Measurements from ENCODE around the gene DHRS7.
A peak's percentile ranks its signal among the peaks of the same experiment; 100 is the strongest.

The DHRS7 gene

GRCh38 chr14:60164712-60165546 lies at the start of gene DHRS7:
Gene DHRS7, minus strand, starts transcription at chr14:60165398. Its CDS starts 89 bp downstream, at chr14:60165309.
- DNase-seq (ENCODE audit: low spot score): peak; percentile 88

- no peak for DNase-seq (ENCODE audit: low spot score)
Observed at GRCh38 chr14:60214415-60215126, 49.4 kb upstream of the DHRS7 start.

GRCh38 chr14:60214003-60214402 lies 48.8 kb upstream of the DHRS7 start:
- DNase-seq (ENCODE audit: low spot score): no peak

GRCh38 chr14:60212503-60213371 lies 47.5 kb upstream of the DHRS7 start:
- no peak for DNase-seq (ENCODE audit: low spot score)

GRCh38 chr14:60211153-60211552 lies 46.0 kb upstream of the DHRS7 start:
- no peak for DNase-seq (ENCODE audit: low spot score)

GRCh38 chr14:60210703-60211102 lies 45.5 kb upstream of the DHRS7 start:
- no peak for DNase-seq (ENCODE audit: low spot score)

GRCh38 chr14:60206837-60207533 lies 41.8 kb upstream of the DHRS7 start:
- no peak for DNase-seq (ENCODE audit: low spot score)

- no peak for DNase-seq (ENCODE audit: low spot score)
Observed at GRCh38 chr14:60206249-60206670, 41.1 kb upstream of the DHRS7 start.

- DNase-seq (ENCODE audit: low spot score): no peak
Observed at GRCh38 chr14:60204843-60205774, 39.9 kb upstream of the DHRS7 start.

- no peak for DNase-seq (ENCODE audit: low spot score)
Observed at GRCh38 chr14:60204104-60204842, 39.1 kb upstream of the DHRS7 start.

- DNase-seq (ENCODE audit: low spot score): no peak
Observed at GRCh38 chr14:60199321-60199720, 34.1 kb upstream of the DHRS7 start.

- no peak for DNase-seq (ENCODE audit: low spot score)
Observed at GRCh38 chr14:60197629-60198303, 32.6 kb upstream of the DHRS7 start.

- no peak for DNase-seq (ENCODE audit: low spot score)
Observed at GRCh38 chr14:60196291-60196690, 31.1 kb upstream of the DHRS7 start.

- DNase-seq (ENCODE audit: low spot score): no peak
Observed at GRCh38 chr14:60195179-60195810, 30.1 kb upstream of the DHRS7 start.

- no peak for DNase-seq (ENCODE audit: low spot score)
Observed at GRCh38 chr14:60189923-60190840, 25.0 kb upstream of the DHRS7 start.

- no peak for DNase-seq (ENCODE audit: low spot score)
Observed at GRCh38 chr14:60188696-60189095, 23.5 kb upstream of the DHRS7 start.

- no peak for DNase-seq (ENCODE audit: low spot score)
Observed at GRCh38 chr14:60188115-60188514, 22.9 kb upstream of the DHRS7 start.
